ENCODE measurements around the gene MRPL58. TPM values are rescaled to one million over a fixed set of nuclear protein-coding genes. Genes with fewer than 3 reads are reported as not detected.

Gene MRPL58
- total and polyA plus RNA-seq, 2 experiments from 2014 or later = 38.0 to 66.7 TPM

GRCh38 chr17:74981318-74981978 is 31.0 kb upstream of the MRPL58 start:
- Mint-ChIP-seq H3K27me3 (ENCODE audit: insufficient read depth, low read depth, poor library complexity) (peaks cover 7% of the 10 kb centered on the region), H3K4me3 (peak overlapping the region; percentile 78), H3K9me3 (no peaks in the 10 kb centered on the region), H3K36me3 (ENCODE audit: low read depth) (no peaks in the 10 kb centered on the region), H3K27ac (no peak overlapping the region; the same call in 1 of the 2 replicates), H3K4me1 (peaks cover 7% of the 10 kb centered on the region; the same call in 2 of the 3 replicates)
- Histone ChIP-seq H2AFZ (peak overlapping the region; percentile 75; the same call in 1 of the 2 replicates), H3K27ac (ENCODE audit: low read depth) (peak overlapping the region; percentile 72), H3K4me2 (peak overlapping the region; percentile 93), H3F3A (replicated peaks; ENCODE audit: low read depth) (peaks cover 10% of the 10 kb centered on the region; the same call in 1 of the 2 replicates), H3K4me1 (ENCODE audit: insufficient read depth) (peaks cover 13% of the 10 kb centered on the region), H3K27me3 (ENCODE audit: insufficient read depth) (peaks cover 9% of the 10 kb centered on the region), H3K4me3 (peak overlapping the region; percentile 93), H4K20me1 (replicated peaks; ENCODE audit: insufficient read depth) (no peaks in the 10 kb centered on the region), H3K9me2 (ENCODE audit: insufficient read depth) (no peaks in the 10 kb centered on the region), H3K79me2 (replicated peaks; ENCODE audit: insufficient read depth) (no peaks in the 10 kb centered on the region), H3K36me3 (ENCODE audit: insufficient read depth) (no peaks in the 10 kb centered on the region)
- DNase-seq (ENCODE audit: low spot score) (no peak), ATAC-seq (peak; percentile 8)
- TF ChIP-seq POLR2AphosphoS5 (IDR thresholded peaks at IDR 0.05; ENCODE audit: low read depth) (no peak), ZNF462 (CRISPR knock-in tag; IDR thresholded peaks at IDR 0.05) (no peak), CREB1 (CRISPR knock-in tag; IDR thresholded peaks at IDR 0.05; ENCODE audit: low read depth) (no peak), NANOG (IDR thresholded peaks at IDR 0.05; ENCODE audit: borderline replicate concordance) (no peak), JUNB (IDR thresholded peaks at IDR 0.05; ENCODE audit: unreplicated experiment) (no peak), EZH2 (IDR thresholded peaks at IDR 0.05; ENCODE audit: low read depth, unreplicated experiment) (no peak), ZNF114 (CRISPR knock-in tag; IDR thresholded peaks at IDR 0.05) (no peak), ZNF331 (CRISPR knock-in tag; IDR thresholded peaks at IDR 0.05; ENCODE audit: low read depth) (no peak), STAT1 (IDR thresholded peaks at IDR 0.05; ENCODE audit: unreplicated experiment) (no peak), EZH2phosphoT487 (IDR thresholded peaks at IDR 0.05; ENCODE audit: unreplicated experiment) (no peak)
- TF ChIP-seq, protein P1, sequence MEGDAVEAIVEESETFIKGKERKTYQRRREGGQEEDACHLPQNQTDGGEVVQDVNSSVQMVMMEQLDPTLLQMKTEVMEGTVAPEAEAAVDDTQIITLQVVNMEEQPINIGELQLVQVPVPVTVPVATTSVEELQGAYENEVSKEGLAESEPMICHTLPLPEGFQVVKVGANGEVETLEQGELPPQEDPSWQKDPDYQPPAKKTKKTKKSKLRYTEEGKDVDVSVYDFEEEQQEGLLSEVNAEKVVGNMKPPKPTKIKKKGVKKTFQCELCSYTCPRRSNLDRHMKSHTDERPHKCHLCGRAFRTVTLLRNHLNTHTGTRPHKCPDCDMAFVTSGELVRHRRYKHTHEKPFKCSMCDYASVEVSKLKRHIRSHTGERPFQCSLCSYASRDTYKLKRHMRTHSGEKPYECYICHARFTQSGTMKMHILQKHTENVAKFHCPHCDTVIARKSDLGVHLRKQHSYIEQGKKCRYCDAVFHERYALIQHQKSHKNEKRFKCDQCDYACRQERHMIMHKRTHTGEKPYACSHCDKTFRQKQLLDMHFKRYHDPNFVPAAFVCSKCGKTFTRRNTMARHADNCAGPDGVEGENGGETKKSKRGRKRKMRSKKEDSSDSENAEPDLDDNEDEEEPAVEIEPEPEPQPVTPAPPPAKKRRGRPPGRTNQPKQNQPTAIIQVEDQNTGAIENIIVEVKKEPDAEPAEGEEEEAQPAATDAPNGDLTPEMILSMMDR (conservative IDR thresholded peaks at IDR 0.05; ENCODE audit: low read depth in 2 of 2) = no peak
- TF ChIP-seq, protein P2, sequence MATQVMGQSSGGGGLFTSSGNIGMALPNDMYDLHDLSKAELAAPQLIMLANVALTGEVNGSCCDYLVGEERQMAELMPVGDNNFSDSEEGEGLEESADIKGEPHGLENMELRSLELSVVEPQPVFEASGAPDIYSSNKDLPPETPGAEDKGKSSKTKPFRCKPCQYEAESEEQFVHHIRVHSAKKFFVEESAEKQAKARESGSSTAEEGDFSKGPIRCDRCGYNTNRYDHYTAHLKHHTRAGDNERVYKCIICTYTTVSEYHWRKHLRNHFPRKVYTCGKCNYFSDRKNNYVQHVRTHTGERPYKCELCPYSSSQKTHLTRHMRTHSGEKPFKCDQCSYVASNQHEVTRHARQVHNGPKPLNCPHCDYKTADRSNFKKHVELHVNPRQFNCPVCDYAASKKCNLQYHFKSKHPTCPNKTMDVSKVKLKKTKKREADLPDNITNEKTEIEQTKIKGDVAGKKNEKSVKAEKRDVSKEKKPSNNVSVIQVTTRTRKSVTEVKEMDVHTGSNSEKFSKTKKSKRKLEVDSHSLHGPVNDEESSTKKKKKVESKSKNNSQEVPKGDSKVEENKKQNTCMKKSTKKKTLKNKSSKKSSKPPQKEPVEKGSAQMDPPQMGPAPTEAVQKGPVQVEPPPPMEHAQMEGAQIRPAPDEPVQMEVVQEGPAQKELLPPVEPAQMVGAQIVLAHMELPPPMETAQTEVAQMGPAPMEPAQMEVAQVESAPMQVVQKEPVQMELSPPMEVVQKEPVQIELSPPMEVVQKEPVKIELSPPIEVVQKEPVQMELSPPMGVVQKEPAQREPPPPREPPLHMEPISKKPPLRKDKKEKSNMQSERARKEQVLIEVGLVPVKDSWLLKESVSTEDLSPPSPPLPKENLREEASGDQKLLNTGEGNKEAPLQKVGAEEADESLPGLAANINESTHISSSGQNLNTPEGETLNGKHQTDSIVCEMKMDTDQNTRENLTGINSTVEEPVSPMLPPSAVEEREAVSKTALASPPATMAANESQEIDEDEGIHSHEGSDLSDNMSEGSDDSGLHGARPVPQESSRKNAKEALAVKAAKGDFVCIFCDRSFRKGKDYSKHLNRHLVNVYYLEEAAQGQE (IDR thresholded peaks at IDR 0.05; ENCODE audit: unreplicated experiment) = no peak
- TF ChIP-seq, protein P3, sequence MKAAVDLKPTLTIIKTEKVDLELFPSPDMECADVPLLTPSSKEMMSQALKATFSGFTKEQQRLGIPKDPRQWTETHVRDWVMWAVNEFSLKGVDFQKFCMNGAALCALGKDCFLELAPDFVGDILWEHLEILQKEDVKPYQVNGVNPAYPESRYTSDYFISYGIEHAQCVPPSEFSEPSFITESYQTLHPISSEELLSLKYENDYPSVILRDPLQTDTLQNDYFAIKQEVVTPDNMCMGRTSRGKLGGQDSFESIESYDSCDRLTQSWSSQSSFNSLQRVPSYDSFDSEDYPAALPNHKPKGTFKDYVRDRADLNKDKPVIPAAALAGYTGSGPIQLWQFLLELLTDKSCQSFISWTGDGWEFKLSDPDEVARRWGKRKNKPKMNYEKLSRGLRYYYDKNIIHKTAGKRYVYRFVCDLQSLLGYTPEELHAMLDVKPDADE (IDR thresholded peaks at IDR 0.05) = no peak
